KOPT-K1 (cell line): ENCODE data around the gene LPCAT2.

Experiments
- H3K27ac ChIP-seq: fragments of 200-600 bp; sonication (generic); 2 replicates; pipeline ENCODE4 v1.5.1; 2016; ENCODE audit warnings: antibody characterized with exemption, mild to moderate bottlenecking, low read depth, low read length; ENCODE audit not compliant: poor library complexity, severe bottlenecking
- H3K36me3 ChIP-seq: fragments of 200-600 bp; sonication (generic); 2 replicates; pipeline ENCODE4 v1.5.1; 2017; ENCODE audit warnings: antibody characterized with exemption, mild to moderate bottlenecking, low read length, moderate library complexity; ENCODE audit not compliant: insufficient read depth
- H3K9me3 ChIP-seq: fragments of 200-600 bp; sonication (generic); 2 replicates; pipeline ENCODE4 v1.5.1; 2017; ENCODE audit warnings: antibody characterized with exemption, low read length, mild to moderate bottlenecking; ENCODE audit not compliant: insufficient read depth, poor library complexity, severe bottlenecking

Gene LPCAT2, protein sequence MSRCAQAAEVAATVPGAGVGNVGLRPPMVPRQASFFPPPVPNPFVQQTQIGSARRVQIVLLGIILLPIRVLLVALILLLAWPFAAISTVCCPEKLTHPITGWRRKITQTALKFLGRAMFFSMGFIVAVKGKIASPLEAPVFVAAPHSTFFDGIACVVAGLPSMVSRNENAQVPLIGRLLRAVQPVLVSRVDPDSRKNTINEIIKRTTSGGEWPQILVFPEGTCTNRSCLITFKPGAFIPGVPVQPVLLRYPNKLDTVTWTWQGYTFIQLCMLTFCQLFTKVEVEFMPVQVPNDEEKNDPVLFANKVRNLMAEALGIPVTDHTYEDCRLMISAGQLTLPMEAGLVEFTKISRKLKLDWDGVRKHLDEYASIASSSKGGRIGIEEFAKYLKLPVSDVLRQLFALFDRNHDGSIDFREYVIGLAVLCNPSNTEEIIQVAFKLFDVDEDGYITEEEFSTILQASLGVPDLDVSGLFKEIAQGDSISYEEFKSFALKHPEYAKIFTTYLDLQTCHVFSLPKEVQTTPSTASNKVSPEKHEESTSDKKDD

DNA sequence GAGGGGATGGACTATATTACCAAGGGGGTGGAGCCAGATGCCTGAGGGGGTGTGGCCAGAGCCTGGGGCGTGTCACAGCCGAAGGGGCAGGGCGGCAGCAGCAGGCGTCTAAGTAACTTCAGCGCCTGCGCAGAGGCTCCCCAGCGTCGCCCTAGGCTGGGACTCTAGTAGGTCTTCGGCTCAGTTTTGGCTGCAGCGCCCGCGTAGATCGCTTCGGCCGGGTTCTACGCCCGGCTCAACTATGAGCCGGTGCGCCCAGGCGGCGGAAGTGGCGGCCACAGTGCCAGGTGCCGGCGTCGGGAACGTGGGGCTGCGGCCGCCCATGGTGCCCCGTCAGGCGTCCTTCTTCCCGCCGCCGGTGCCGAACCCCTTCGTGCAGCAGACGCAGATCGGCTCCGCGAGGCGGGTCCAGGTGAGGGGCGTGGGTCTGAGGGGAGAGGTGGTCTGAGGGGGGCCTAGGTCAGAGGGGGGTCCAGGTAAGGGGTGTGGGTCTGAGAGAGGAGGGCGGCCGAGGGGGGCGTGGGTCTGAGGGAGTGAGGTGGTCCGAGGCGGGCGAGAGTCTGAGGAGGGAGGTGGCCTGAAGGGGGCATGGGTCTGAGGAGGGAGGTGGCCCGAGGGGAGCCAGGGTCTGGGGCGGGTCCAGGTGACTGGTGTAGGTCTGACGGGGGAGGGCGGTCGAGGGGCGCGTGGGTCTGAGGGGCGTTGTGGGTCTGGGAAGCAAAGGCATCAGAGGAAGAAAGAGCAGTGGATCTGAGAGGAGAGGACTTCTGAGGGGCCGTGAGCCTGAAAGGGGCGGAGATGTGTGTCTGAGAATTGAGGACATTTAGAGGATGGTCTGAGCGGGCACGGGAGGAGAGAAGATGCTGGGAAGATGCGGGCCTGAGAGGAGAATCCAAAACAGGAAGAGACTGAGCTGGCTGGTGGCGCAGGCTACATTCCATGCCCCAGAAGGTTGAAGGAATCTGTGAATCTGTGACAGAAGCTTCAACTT is at the start of gene LPCAT2:
TSS of gene LPCAT2 (plus strand) at position 132 of the 991 bp plus-strand sequence. CDS start at position 242, 110 bp downstream.
- Histone ChIP-seq H3K27ac (no peak within 1 kb of the TSS), H3K9me3 (peaks cover 17% of the 10 kb centered on the region), H3K36me3 (no peaks in the 10 kb centered on the region)

DNA sequence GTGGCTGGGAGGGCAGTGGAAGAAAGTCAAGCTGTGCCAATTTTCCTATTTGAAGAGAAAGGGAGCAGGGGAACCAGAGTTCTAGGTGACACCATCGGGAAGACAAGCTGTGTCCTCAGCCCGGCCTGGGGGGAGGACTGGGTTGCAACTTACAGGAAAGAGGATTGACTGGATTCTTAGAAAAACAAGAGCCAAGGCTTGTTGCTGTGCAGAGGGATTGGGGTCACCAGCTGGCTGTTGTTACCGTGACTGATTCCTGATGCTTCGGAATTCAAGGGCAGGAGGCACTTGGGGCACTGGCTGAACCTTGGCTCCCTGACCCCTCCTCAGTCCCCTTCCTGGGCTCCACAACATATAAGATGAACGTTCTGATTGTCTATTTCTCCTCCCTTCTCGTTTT is 46.6 kb upstream of the LPCAT2 start:
- Histone ChIP-seq H3K9me3 (no peaks in the 10 kb centered on the region), H3K27ac (no peak overlapping the region), H3K36me3 (no peaks in the 10 kb centered on the region)

GRCh38 chr16:55464375-55464774 is 44.5 kb upstream of the LPCAT2 start:
- no peak overlapping the region for H3K27ac ChIP-seq
- H3K36me3 ChIP-seq: no peaks in the 10 kb centered on the region
- no peaks in the 10 kb centered on the region for H3K9me3 ChIP-seq

- Histone ChIP-seq H3K36me3 (no peaks in the 10 kb centered on the region), H3K9me3 (no peaks in the 10 kb centered on the region), H3K27ac (no peak overlapping the region)
These were observed 43.6 kb upstream of the LPCAT2 start for GRCh38 chr16:55465077-55465896.

GRCh38 chr16:55466209-55466608 is 42.7 kb upstream of the LPCAT2 start:
- Histone ChIP-seq H3K27ac (no peak overlapping the region), H3K9me3 (no peaks in the 10 kb centered on the region), H3K36me3 (no peaks in the 10 kb centered on the region)

GRCh38 chr16:55467898-55468297 is 41.0 kb upstream of the LPCAT2 start:
- no peaks in the 10 kb centered on the region for H3K36me3 ChIP-seq
- H3K9me3 ChIP-seq: no peaks in the 10 kb centered on the region
- no peak overlapping the region for H3K27ac ChIP-seq

DNA sequence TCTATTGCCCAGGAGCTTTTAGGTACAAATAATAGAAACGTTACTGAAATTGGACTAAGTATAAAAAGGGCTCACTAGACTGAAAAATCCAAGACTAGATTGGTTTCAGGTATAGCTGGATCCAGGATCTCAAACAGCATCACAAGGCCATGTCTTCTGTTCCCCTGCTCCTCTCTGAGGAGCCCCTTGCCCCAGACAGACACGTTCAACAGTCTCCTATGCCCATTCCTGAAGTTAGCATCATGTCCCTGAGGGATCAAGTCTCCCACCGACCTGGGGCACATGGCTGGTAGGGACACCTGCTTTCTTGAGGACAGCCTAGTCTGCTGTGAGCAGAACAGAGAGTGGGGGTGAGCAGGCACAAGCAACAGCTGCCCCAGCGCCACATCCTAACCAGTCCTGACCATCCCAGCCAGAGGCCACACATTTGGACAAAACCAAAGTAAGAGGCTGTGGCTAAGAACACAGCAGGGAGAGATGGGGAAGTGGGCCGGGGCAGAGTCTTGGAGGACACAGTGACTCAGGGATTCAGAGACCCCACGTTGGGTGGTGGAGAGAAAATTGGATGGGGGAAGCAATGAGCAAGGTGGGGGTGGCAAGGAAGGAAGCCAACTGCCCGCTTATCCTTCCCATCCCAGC is 40.4 kb upstream of the LPCAT2 start:
- Histone ChIP-seq H3K27ac (no peak overlapping the region), H3K36me3 (no peaks in the 10 kb centered on the region), H3K9me3 (no peaks in the 10 kb centered on the region)

DNA sequence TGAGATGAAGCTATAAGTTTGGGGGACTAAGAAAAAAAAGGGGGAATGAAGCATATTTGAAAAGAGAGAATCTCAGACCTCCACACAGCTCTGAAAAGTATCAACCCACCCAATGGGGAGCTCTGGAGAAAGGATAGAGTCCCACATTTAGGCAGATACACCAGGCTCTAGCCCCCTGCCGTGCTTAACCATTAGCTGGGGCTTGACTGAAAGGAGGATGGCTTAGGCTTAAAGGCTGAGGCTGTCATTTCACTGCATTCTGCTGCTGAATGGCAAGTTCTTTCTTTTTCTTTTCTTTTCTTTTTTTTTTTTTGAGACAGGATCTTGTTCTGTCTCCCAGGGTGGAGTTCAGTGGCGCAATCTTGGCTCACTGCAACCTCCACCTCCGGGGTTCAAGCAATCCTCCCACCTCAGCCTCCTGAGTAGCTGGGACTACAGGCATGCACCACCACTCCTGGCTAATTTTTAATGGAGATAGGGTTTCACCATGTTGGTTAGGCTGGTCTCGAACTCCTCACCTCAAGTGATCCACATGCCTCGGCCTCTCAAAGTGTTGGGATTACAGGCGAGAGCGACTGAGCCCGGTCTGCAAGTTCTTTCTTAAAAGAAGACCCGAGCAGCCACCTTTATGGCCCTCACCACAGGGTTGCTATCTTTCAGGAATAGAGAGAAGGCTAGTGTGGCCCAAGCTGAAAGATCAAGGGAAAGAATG is 38.9 kb upstream of the LPCAT2 start:
- H3K9me3 ChIP-seq: no peaks in the 10 kb centered on the region
- no peak overlapping the region for H3K27ac ChIP-seq
- H3K36me3 ChIP-seq: no peaks in the 10 kb centered on the region

DNA sequence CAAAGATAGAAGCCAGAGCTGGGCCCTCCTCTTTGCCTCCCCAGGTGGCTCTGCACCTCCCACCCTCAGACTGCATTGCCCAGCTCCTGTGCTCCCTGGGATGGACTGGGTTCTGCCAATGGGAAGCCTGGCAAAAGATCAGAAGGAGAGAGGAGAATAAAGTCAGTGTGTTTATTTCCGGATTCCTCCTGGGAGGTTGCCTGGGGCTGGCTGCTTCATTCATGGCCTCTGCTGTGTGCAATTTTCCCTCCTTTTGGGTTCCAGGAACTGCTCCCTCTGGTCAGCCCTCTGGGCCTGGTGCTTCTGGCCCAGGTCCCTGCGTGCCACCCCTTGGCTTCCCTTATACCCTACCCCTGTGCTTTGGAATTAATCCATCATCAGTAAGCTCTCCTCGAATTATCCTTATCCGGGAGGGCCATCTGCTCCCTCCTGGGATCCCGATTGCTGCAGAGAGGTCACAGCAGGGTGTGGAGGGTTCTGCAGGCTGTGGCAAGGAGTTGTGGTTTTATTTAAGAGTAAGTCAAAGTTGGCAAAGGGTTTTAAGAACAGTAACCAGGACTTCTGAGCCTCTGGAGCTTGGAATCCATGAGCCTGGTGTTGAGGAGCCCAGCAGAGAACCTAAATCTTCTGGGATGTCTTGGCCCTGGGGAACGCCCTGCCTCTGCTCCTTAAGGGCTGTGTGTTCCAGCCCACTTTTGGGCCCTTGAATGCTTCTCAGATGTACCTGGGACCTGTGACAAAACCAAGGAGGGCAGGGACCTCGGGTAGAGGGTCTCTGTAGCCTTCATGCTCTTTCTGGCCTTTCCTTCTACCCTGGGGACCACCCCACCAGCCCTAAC is 38.1 kb upstream of the LPCAT2 start:
- Histone ChIP-seq H3K9me3 (no peaks in the 10 kb centered on the region), H3K27ac (no peak overlapping the region), H3K36me3 (no peaks in the 10 kb centered on the region)

- no peak overlapping the region for H3K27ac ChIP-seq
- no peaks in the 10 kb centered on the region for H3K9me3 ChIP-seq
- H3K36me3 ChIP-seq: no peaks in the 10 kb centered on the region
These were observed 37.3 kb upstream of the LPCAT2 start for GRCh38 chr16:55471448-55472097.

- Histone ChIP-seq H3K27ac (no peak overlapping the region), H3K9me3 (no peaks in the 10 kb centered on the region), H3K36me3 (no peaks in the 10 kb centered on the region)
These were observed 35.3 kb upstream of the LPCAT2 start for GRCh38 chr16:55473587-55473986.

DNA sequence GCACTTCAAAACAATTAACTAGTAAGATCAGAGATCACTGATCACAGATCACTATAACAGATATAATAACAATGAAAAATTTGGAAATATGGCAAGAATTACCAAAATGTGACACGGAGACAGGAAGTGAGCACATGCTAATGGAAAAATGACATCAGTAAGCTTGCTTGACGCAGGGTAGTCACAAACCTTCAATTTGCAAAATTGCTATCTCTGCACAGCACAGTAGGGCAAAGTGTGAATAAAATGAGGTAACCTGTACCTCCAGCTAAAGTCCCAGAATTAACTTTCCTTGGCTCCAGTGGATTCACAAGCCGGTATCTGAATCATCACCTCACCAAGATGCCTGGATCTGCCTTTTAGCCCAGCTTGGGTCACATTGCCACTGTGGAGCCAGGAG is 34.1 kb upstream of the LPCAT2 start:
- Histone ChIP-seq H3K9me3 (no peaks in the 10 kb centered on the region), H3K27ac (no peak overlapping the region), H3K36me3 (no peaks in the 10 kb centered on the region)

DNA sequence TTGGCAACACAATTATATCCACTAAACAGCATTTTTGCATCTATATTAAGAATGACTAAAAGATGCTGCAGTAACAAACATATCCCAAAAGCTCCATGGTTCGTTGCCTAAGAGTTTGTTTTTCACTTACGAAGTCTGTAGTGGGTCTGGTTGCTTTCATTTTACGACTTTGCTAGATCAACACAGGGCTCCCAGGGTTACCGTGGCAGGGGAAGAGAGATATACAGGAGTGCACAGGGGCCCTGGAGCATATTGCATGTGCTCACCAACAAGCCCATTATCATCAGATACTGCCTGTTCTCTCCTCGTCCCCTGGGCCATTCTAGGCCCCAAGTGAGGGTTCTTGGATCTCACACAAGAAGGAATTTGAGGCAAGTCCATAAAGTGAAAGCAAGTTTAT is 33.0 kb upstream of the LPCAT2 start:
- Histone ChIP-seq H3K36me3 (no peaks in the 10 kb centered on the region), H3K9me3 (no peaks in the 10 kb centered on the region), H3K27ac (no peak overlapping the region)
